Prostate gland (tissue), 2 donors: Measurements from ENCODE around the gene SORBS2.

Experiments used
- CTCF ChIP-seq, 4 experiments: fragments of 200-600 bp in 2 of 4; fragments of 450-650 bp in 2 of 4; sonication (generic) in 2 of 4; IDR thresholded peaks; 1 replicate in 3 of 4; 2 replicates in 1 of 4; pipeline ENCODE4 v1.5.1; 2016 to 2019; ENCODE audit warnings: antibody characterized with exemption in 4 of 4, mild to moderate bottlenecking in 2 of 4, moderate library complexity in 2 of 4
- POLR2A ChIP-seq: fragments of 450-650 bp; IDR thresholded peaks from one replicate; pipeline ENCODE4 v1.6.1; 2016; ENCODE audit warnings: antibody characterized with exemption, mild to moderate bottlenecking
- POLR2AphosphoS5 ChIP-seq: sonication (generic); formaldehyde crosslinking; IDR thresholded peaks from one replicate; pipeline ENCODE4 v1.6.1; 2017; ENCODE audit warnings: antibody characterized with exemption

- TF ChIP-seq CTCF (IDR thresholded peaks at IDR 0.05) (no peak), POLR2AphosphoS5 (no peak), POLR2A (no peak)
These were observed 81.6 kb downstream of the SORBS2 start for GRCh38 chr4:185730387-185730786.
